Mesenchymal stem cell (in vitro differentiated cells and primary cell): ENCODE measurements around the gene C14orf132. TPM values are rescaled to one million over a fixed set of nuclear protein-coding genes. Genes with fewer than 3 reads are reported as not detected.
A peak's percentile ranks its signal among the peaks of the same experiment; 100 is the strongest.

ENCODE experiments used
- DNase-seq: peaks from one replicate; pipeline ENCODE4 v3.0.0-alpha.2; 2013
- H2AFZ ChIP-seq: one replicate; pipeline ENCODE4 v1.6.1; 2013; ENCODE audit warnings: low read depth, mild to moderate bottlenecking, control low read depth, inconsistent platforms, low read length, moderate library complexity
- H2AK5ac ChIP-seq: 2 replicates; pipeline ENCODE4 v1.6.1; 2013; ENCODE audit warnings: low read length, moderate library complexity, mild to moderate bottlenecking, inconsistent platforms; ENCODE audit not compliant: severe bottlenecking
- H2BK120ac ChIP-seq: one replicate; pipeline ENCODE4 v1.6.1; 2013; ENCODE audit warnings: low read depth, mild to moderate bottlenecking, inconsistent platforms, low read length, moderate library complexity
- H2BK12ac ChIP-seq, 2 experiments: one replicate each; pipeline ENCODE4 v1.6.1; 2013; ENCODE audit warnings: inconsistent platforms in 2 of 2, low read length in 2 of 2, mild to moderate bottlenecking in 2 of 2, moderate library complexity in 2 of 2, control low read depth in 1 of 2
- H2BK15ac ChIP-seq: one replicate; pipeline ENCODE4 v1.6.1; 2013; ENCODE audit warnings: mild to moderate bottlenecking, low read depth, inconsistent platforms; ENCODE audit not compliant: poor library complexity, severe bottlenecking
- H2BK5ac ChIP-seq: 2 replicates; pipeline ENCODE4 v1.6.1; 2013; ENCODE audit warnings: low read depth, mild to moderate bottlenecking, low read length, control low read depth, inconsistent platforms; ENCODE audit not compliant: poor library complexity, severe bottlenecking
- H3K14ac ChIP-seq, 2 experiments: one replicate each; pipeline ENCODE4 v1.6.1; 2013; ENCODE audit warnings: inconsistent platforms in 2 of 2, low read length in 2 of 2, control low read depth in 1 of 2, mild to moderate bottlenecking in 1 of 2, moderate library complexity in 1 of 2
- H3K18ac ChIP-seq, 2 experiments: one replicate each; pipeline ENCODE4 v1.6.1; 2013; ENCODE audit warnings: inconsistent platforms in 2 of 2, low read length in 2 of 2, control low read depth in 1 of 2, low read depth in 1 of 2, mild to moderate bottlenecking in 1 of 2
- H3K23ac ChIP-seq, 2 experiments: one replicate each; pipeline ENCODE4 v1.6.1; 2013; ENCODE audit warnings: inconsistent platforms in 2 of 2, low read length in 2 of 2, mild to moderate bottlenecking in 2 of 2, moderate library complexity in 2 of 2, control low read depth in 1 of 2
- H3K27ac ChIP-seq: 2 replicates; pipeline ENCODE4 v1.5.1; 2013; ENCODE audit warnings: mild to moderate bottlenecking, moderate library complexity, low read length, control low read depth, inconsistent platforms; ENCODE audit not compliant: poor library complexity, severe bottlenecking
- H3K27me3 ChIP-seq, 2 experiments: 2 replicates each; pipeline versions ENCODE4 v1.6.1 to v1.7.0; 2013; ENCODE audit warnings: low read length in 2 of 2, mild to moderate bottlenecking in 2 of 2, moderate library complexity in 2 of 2, control low read depth in 1 of 2, inconsistent platforms in 1 of 2; ENCODE audit not compliant: control insufficient read depth in 1 of 2, insufficient read depth in 1 of 2
- H3K36me3 ChIP-seq, 2 experiments: 2 replicates each; pipeline versions ENCODE4 v1.6.1 to v1.7.0; 2013; ENCODE audit warnings: low read length in 2 of 2, control low read depth in 1 of 2, inconsistent platforms in 1 of 2, low read depth in 1 of 2, mild to moderate bottlenecking in 1 of 2; ENCODE audit not compliant: insufficient read depth in 2 of 2, control insufficient read depth in 1 of 2
- H3K4ac ChIP-seq, 2 experiments: one replicate each; pipeline ENCODE4 v1.6.1; 2013; ENCODE audit warnings: inconsistent platforms in 2 of 2, low read length in 2 of 2, mild to moderate bottlenecking in 2 of 2, moderate library complexity in 2 of 2, control low read depth in 1 of 2, low read depth in 1 of 2
- H3K4me1 ChIP-seq: 2 replicates; pipeline ENCODE4 v1.6.1; 2013; ENCODE audit warnings: low read depth, low read length, control low read depth; ENCODE audit not compliant: control insufficient read depth, insufficient read depth
- H3K4me2 ChIP-seq: 2 replicates; pipeline ENCODE4 v1.6.1; 2013; ENCODE audit warnings: low read length, mild to moderate bottlenecking, inconsistent platforms; ENCODE audit not compliant: poor library complexity, severe bottlenecking
- H3K4me3 ChIP-seq, 2 experiments: 2 replicates each; pipeline versions ENCODE4 v1.5.1 to v1.7.0; 2013; ENCODE audit warnings: low read length in 2 of 2, mild to moderate bottlenecking in 2 of 2, control low read depth in 1 of 2, low read depth in 1 of 2; ENCODE audit not compliant: insufficient read depth in 1 of 2
- H3K79me1 ChIP-seq: replicated peaks from 2 replicates; pipeline ENCODE4 v1.6.1; 2013; ENCODE audit warnings: mild to moderate bottlenecking, control low read depth, low read length, inconsistent platforms; ENCODE audit not compliant: poor library complexity, severe bottlenecking
- H3K9ac ChIP-seq: 2 replicates; pipeline ENCODE4 v1.7.0; 2013; ENCODE audit warnings: mild to moderate bottlenecking, low read length, moderate library complexity
- H3K9me3 ChIP-seq: 2 replicates; pipeline ENCODE4 v1.7.0; 2013; ENCODE audit warnings: mild to moderate bottlenecking, low read length; ENCODE audit not compliant: control insufficient read depth
- H4K8ac ChIP-seq: one replicate; pipeline ENCODE4 v1.6.1; 2013; ENCODE audit warnings: inconsistent platforms, mild to moderate bottlenecking, low read length, moderate library complexity
- H4K91ac ChIP-seq: one replicate; pipeline ENCODE4 v1.6.1; 2013; ENCODE audit warnings: mild to moderate bottlenecking, low read length, inconsistent platforms
- WGBS: methylation state at CpG from one replicate; pipeline ENCODE4 v1.1.7; 2013; ENCODE audit warnings: mixed read lengths; 5-methylcytosine and 5-hydroxymethylcytosine counted together
- polyA plus RNA-seq, 2 experiments: library from polyadenylated mRNA; stranded (reverse); fragments of 200-250 nt; gene quantifications; one replicate each; pipeline ENCODE4 v1.2.3, GENCODE V29; 2013

Gene C14orf132
- 17.0 TPM for polyA plus RNA-seq (2013, experiment 1 of 2)
- 18.2 TPM for polyA plus RNA-seq (2013, experiment 2 of 2)

DNA sequence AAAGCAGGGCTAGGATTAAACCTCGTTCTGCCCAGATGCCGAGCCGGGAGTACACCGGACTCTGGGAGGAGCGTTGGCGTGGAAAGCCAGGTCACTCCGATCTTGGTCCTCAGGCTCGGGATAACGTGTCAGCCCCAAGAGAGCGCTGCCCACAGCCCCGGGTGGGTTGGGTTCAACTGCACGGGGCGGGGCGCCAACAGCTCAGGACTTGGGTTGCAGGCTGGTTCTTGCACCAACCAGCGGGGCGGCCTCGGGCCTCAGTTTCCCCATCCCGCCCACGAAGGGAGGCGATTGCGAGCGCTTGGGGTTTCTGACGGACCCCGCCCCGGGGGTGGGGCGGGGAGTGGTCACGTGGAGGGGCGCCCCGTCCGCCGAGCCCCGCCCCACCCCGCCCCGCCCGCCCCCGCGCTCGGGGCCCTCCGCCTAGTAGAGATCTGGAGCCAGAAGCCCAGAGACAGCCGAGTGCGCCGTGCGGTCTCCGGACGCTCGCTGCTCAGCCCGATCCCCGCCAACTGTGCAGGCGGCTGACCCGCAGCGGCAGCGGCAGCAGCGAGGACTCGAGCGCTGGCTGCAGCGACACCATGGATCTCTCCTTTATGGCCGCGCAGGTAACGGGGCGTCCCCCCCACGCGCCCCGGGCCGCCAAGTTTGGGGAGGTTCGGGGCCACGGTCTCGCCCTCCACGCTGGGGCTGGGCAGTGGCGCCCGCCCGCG is at the start of gene C14orf132:
TSS of gene C14orf132 (plus strand) at position 443 of the 713 bp plus-strand sequence. CDS start at position 582, 139 bp downstream.
- Histone ChIP-seq H3K9ac (peak within 1 kb of the TSS; percentile 85), H3K4me3 (peak within 1 kb of the TSS; percentile 88 to 98), H2AFZ (peak within 1 kb of the TSS; percentile 92), H4K8ac (peak within 1 kb of the TSS; percentile 83), H3K4me2 (peak within 1 kb of the TSS; percentile 98), H3K9me3 (no peaks in the 10 kb centered on the region), H2BK12ac (peak within 1 kb of the TSS in 1 of 2 experiments; percentile 95), H3K79me1 (peaks cover 24% of the 10 kb centered on the region), H3K18ac (peak within 1 kb of the TSS; percentile 87 to 96), H2BK15ac (peak within 1 kb of the TSS; percentile 90), H4K91ac (peak within 1 kb of the TSS; percentile 64), H3K14ac (peak within 1 kb of the TSS in 1 of 2 experiments; percentile 97), H2BK5ac (peak within 1 kb of the TSS; percentile 24), H3K36me3 (peaks cover 11 to 15% of the 10 kb centered on the region in 2 experiments), H3K23ac (peak within 1 kb of the TSS in 1 of 2 experiments; percentile 78), H3K4me1 (peaks cover 25% of the 10 kb centered on the region), H2AK5ac (no peak within 1 kb of the TSS), H2BK120ac (peak within 1 kb of the TSS; percentile 80), H3K27me3 (no peaks in the 10 kb centered on the region), H3K27ac (peak within 1 kb of the TSS; percentile 6), H3K4ac (peak within 1 kb of the TSS; percentile 61 to 84)
- peak; percentile 68 for DNase-seq
- 1% methylated on average over 38 of the region's 72 CpGs for WGBS

DNA sequence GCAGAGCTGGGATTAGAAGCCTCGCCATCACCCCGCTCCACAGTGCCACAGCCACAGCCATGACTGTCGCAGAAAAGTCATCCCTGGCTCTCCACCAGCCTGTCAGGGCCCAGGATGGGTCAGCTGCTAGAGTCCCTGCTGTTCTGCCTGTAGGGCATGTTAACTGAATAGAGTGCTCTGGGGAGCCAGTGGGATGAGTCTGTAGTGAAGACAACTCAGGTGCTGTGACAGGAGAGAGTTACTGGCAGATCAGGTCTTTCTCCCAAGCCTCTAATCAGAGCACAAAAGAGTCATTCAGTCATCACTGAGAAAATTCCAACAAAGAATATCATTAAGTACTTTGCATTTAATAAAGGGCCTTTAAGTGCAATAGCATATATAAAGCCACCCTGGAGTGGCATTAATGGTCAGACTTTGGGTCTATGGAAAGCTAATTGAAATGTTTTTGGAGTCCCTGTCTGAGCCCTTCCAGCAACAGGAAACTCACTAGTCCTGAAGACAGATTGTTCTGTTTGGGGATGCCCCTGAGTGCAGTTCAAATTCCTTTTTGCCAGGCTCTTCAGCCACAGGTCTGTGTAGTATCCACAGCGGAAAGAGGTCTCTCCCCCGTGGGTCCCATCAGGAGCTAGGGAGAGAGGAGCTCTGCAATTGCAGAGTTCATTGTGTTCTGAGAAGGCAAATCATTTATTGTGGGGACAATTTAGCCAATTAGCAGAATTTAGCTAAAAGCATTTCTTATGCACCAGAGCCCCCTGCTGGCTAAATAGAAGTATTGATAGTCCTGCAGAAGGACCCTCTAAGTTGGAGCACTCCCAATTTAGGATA is 45.2 kb upstream of the C14orf132 start:
- Histone ChIP-seq H3K18ac (no peak overlapping the region), H3K36me3 (no peaks in the 10 kb centered on the region), H2BK5ac (no peak overlapping the region), H2BK15ac (no peak overlapping the region), H3K14ac (no peak overlapping the region), H4K8ac (no peak overlapping the region), H3K4ac (no peak overlapping the region), H3K4me2 (no peak overlapping the region), H3K9me3 (peaks cover 16% of the 10 kb centered on the region), H3K9ac (no peak overlapping the region), H2AK5ac (no peak overlapping the region), H2AFZ (no peak overlapping the region), H2BK120ac (no peak overlapping the region), H3K27me3 (peaks cover 14 to 67% of the 10 kb centered on the region in 2 experiments), H2BK12ac (no peak overlapping the region), H3K4me1 (no peaks in the 10 kb centered on the region), H3K4me3 (no peak overlapping the region), H3K27ac (no peak overlapping the region), H3K23ac (no peak overlapping the region), H3K79me1 (no peaks in the 10 kb centered on the region), H4K91ac (no peak overlapping the region)
- WGBS: 33% methylated on average over 4 of the region's 5 CpGs
- peak; percentile 58 for DNase-seq

DNA sequence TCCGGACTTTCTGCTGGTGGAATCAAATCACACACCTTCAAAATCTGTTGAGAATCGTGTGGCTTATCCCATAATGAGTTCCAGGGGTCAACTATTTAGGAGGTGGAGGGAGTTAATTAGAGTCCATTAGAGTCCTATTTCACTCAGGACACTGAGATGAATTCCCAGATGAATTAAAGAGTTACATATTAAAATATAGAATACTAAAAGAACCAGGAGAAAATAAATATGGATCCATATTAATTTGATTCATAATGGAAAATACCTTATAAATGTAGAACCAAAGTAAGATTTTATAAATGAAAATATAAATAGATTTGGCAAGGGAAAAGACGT is 44.6 kb upstream of the C14orf132 start:
- H3K4me2 ChIP-seq: no peak overlapping the region
- no peak overlapping the region for H3K4me3 ChIP-seq
- peaks cover 16% of the 10 kb centered on the region for H3K9me3 ChIP-seq
- 45% methylated on average over 2 of the region's 3 CpGs for WGBS
- H2AK5ac ChIP-seq: no peak overlapping the region
- no peaks in the 10 kb centered on the region for H3K36me3 ChIP-seq
- no peak overlapping the region for H3K27ac ChIP-seq
- DNase-seq: no peak
- peaks cover 10 to 67% of the 10 kb centered on the region in 2 experiments for H3K27me3 ChIP-seq
- H4K91ac ChIP-seq: no peak overlapping the region
- H3K9ac ChIP-seq: no peak overlapping the region
- no peak overlapping the region for H2BK15ac ChIP-seq
- H3K18ac ChIP-seq: no peak overlapping the region
- H3K79me1 ChIP-seq: no peaks in the 10 kb centered on the region
- no peak overlapping the region for H4K8ac ChIP-seq
- no peak overlapping the region for H2BK5ac ChIP-seq
- no peak overlapping the region for H3K14ac ChIP-seq
- no peak overlapping the region for H2AFZ ChIP-seq
- H3K4me1 ChIP-seq: no peaks in the 10 kb centered on the region
- no peak overlapping the region for H3K23ac ChIP-seq
- no peak overlapping the region for H2BK120ac ChIP-seq
- no peak overlapping the region for H3K4ac ChIP-seq
- H2BK12ac ChIP-seq: no peak overlapping the region

DNA sequence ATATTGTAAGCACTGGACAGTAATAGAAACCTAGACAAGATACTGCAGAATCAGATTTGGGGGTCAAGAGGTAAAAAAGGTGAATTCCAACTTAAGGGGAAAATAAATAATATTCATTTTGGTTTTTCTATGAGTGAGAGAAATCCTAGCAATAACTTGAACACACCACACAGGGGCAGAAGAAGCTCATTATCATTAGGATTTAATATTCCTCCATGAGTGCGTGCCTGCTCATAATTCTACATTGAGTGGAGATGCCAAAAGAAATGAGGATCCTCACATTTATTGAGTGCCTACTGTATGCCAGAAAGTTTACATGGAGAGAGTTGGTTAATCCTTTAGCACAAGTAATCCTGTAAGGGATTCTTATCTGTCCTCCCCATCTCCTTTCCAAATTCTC is 40.5 kb upstream of the C14orf132 start:
- Histone ChIP-seq H3K4ac (no peak overlapping the region), H3K36me3 (no peaks in the 10 kb centered on the region), H2BK120ac (no peak overlapping the region), H3K4me3 (no peak overlapping the region), H3K27me3 (peaks cover 7 to 49% of the 10 kb centered on the region in 2 experiments), H2BK15ac (no peak overlapping the region), H3K4me1 (peaks cover 9% of the 10 kb centered on the region), H3K4me2 (no peak overlapping the region), H3K18ac (no peak overlapping the region), H4K8ac (no peak overlapping the region), H3K23ac (no peak overlapping the region), H3K9ac (no peak overlapping the region), H2BK5ac (no peak overlapping the region), H3K14ac (no peak overlapping the region), H3K27ac (no peak overlapping the region), H2AFZ (no peak overlapping the region), H2BK12ac (no peak overlapping the region), H4K91ac (no peak overlapping the region), H3K9me3 (peaks cover 7% of the 10 kb centered on the region), H3K79me1 (no peaks in the 10 kb centered on the region), H2AK5ac (no peak overlapping the region)
- peak; percentile 45 for DNase-seq
- 80% methylated on average over 1 of the region's 1 CpG for WGBS
